GM11168 (cell line): ENCODE data around the gene ZNF576.
"Not testable (repeated sequence)": the region's sequence is repeated elsewhere in the genome, so short reads cannot be mapped to it uniquely, and the experiment has no call there.

Experiments used
- in situ Hi-C: fragments of 300-500 bp; cut with MboI; formaldehyde crosslinking; loops from one replicate; pipeline ENCODE4 v1.12.0; 2022; ENCODE audit warnings: low sequenced_read_pairs; ENCODE audit not compliant: unreplicated experiment

Gene ZNF576

DNA sequence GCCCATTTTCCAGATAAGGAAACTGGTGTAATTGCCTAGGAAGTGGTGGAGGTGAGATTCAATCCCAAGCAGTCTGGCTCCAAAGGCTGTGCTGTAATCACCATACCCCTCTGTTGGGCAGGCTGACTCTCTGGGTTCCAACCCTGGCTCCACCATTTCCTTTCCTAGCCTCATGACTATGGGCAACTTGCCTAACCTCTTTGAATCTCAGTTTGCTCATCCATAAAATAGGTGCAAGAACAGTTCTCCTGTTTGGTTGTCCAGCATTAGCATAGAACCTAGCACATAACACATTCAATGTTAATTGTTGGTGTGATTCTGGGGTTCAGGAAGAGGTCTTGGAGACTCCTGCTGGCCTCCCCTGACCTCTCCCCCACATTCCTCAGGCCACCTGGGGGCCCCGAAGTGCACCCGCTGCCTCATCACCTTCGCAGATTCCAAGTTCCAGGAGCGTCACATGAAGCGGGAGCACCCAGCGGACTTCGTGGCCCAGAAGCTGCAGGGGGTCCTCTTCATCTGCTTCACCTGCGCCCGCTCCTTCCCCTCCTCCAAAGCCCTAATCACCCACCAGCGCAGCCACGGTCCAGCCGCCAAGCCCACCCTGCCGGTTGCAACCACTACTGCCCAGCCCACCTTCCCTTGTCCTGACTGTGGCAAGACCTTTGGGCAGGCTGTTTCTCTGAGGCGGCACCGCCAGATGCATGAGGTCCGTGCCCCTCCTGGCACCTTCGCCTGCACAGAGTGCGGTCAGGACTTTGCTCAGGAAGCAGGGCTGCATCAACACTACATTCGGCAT lies 2.2 kb downstream of the ZNF576 start:
- in situ Hi-C loops: no loop called here

DNA sequence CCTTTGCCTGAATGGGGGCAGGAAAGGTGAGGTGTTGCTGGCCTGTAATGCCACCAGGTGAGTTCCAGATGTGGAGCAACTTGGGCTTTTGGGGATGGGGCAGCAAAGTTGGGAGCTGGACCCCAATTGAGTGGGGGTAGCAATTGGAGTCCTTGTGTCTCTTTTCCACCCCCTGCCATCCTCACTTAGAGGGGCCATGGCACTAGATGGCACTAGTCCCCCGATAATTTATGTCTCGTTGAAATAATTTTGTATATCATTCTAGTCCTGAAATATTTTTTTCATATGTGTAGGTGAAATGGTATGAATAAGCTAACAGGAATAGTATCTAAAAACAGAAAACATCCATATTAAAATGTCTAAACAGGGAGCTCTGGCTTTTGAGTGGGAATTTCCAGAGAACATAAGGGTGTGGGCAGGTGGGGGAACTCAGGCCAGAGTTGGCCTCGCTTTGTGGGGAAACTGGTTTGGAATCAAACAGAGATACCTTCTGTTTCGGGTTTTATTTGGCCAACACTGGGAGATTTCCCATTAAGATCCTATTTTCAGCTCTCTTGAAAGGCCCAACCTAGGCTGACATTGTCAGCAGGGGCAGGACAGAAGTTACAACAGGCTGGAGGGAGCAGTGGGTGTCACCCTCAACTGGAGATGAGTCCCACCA lies 3.4 kb downstream of the ZNF576 start:
- in situ Hi-C loops: no loop called here

DNA sequence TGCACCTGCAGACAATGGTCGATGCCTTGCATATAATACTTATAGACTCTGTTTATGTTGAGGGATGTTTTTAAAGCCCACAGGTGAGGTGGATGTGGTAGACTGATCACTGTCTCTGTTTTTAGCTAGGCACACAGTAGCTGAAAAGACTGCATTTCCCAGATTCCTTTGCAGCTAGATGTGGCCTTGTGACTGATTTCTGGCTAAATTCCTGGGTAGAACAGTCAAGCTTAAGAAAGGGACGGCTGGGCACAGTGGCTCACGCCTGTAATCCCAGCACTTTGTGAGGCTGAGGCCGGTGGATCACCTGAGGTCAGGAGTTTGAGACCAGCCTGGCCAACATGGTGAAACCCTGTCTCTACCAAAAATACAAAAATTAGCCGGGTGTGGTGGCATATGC lies 3.9 kb downstream of the ZNF576 start:
- in situ Hi-C loops: not testable (repeated sequence)

DNA sequence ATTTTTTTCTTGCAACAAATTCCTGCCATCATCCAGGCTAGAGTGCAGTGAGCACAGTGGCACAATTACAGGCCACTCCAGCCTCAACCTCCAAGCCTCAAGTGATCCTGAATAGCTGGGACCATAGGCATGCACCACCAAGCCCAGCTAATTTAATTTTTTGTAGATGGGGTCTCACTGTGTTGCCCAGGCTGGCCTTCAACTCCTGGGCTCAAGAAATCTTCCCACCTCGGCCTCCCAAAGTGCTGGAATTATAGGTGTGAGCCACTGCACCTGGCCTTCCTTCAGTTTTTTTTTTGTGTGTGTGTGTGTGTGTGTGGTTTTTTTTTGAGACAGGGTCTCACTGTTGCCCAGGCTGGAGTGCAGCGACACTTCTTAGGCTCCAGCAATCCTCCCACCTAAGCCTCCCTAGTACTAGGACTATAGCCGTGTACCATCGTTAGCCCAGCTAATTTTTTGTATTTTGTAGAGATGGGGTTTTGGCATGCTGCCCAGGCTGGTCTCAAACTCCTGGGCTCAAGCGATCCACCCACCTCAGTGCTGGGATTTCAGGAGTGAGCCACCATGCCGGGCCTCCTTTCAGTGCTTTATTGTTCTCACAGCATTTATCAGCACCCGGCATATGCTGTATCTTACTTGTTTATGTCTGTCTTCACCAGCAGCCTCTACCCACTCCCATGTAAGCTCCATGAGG lies 9.6 kb downstream of the ZNF576 start:
- in situ Hi-C loops: no loop called here

DNA sequence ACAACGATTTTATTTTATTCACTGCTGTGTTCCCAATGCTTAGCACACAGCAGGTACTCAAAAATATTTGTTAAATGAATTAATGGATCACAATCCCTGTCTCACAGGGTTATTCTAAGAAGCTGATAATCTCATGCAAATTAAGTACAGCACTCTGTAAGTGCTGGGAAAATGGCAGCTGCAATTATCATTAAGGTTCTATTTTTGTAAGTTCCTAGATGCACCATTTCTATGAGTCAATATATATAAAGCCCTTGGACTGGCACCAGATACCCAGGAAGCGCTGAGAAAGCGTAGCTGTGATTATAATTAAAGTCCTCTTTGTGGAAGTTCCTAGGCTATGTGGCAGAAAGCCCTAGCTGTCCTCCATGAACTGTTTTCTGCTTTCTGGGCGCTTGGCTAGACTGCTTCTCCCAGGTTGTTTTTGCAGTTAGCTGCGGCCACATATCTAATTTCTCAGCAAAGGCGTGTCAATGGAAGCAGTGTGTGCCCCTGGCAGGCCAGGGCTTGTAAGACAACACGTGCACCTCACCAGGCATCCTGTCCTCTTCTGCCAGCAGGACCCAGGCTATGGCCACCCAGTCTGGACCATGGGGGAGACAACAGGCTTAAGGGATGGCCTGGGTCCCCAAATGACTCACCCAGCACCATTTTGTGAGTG lies 10.3 kb downstream of the ZNF576 start:
- in situ Hi-C loops: no loop called here

DNA sequence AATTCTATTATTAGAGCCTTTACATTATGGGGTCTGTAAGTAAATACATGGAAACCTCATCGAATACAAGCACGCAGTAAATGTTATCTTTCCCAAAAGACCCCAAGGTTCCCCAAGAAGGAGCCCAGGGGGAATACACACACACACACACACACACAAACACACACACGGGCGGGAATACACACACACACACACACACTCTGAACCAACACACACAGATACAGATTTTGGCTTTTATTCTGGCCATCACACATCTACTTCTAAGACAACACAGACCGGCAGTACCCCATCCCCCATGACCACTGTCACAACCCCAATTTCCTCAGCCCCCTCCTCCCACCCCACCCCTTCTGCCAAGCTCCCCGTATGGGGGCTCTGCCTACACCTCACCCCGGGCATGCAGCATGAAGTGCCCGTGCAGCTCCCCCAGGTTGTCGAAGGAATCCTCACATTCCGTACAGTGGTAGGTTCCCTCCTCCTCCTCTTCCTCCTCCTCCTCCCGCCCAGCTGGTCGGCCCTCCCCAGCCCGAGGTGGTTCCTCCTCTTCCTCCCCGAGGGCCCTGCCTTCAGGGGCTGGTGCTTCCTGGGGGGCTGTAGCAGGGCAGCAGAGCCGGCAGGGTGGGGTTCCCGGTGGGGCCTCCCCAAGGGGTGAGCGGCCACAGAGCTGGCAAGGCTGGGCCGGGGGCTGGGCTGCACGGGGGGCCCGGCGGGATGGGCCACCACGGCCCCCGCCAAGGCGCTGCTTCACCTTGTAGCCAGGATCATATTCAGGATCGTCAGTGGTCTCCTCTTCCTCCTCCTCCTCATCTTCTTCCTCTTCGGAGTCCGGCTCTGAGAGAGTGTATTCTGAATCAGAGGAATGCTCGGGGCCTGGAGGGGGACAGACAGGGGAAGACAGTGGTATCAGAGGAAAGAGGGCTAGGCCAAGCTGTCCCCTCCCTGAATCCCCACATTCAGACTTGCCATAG lies 11.1 kb downstream of the ZNF576 start:
- in situ Hi-C loops: no loop called here

DNA sequence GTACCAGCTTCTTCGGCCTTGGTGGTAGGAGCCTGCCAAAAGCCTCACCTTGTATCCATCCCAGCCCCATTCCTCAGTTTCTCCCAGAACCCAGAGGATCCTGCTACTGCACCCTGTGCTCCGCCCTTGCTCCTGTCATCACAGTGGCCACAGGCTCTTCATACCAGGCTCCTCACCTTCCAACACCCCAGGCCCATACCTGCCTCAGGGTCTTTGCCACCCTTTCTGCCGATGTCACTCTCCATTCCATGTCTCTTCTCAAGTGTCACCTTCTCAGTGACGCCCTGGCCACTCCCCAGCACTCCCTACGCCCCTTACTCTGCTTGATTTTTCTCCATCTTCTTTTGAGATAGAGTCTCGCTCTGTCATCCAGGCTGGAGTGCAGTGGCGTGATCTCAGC lies 13.5 kb downstream of the ZNF576 start:
- in situ Hi-C loops: no loop called here

DNA sequence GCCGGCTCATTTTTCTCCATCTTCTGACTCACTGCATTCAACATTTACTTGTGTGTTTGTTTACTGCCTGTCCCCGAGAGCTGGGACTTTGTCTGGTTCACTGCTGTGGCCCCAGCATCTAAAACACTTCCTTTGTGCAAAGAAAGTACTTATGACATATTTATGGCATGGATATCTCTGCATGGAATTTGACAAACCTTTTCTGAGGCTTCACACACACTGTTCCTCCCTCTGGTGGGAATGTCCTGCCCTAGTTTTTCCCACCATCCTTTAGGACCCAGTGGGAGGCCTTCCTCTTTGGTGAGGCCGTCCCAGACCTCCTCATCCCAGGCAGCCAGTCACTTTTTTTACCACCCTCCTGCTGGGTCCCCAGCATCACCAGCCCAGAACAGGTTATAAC lies 14.1 kb downstream of the ZNF576 start:
- in situ Hi-C loops: no loop called here

DNA sequence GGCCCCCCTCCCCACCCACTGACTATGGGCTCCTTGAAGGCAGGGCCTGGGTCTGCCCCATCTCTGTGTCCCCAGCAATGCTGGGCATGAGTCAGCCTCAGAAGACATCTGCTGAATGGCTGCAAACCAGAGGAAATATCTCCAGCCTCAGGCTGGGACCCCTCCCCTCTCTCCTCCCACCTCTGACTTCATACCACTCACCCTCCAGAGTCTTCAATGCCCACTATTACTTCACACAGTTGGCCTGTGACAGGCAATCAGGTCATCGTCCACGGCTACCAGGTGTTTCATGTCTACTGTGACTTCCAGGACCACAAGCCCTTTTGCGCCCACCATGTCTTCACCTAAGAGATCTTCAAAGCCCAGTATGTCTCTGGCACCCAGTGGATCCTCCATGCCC lies 15.4 kb downstream of the ZNF576 start, which contains the start of gene SRRM5:
TSS of gene SRRM5 (plus strand) at position 301 of the 400 bp plus-strand sequence. CDS start at position 335, 34 bp downstream.
- in situ Hi-C loops: no loop called here

DNA sequence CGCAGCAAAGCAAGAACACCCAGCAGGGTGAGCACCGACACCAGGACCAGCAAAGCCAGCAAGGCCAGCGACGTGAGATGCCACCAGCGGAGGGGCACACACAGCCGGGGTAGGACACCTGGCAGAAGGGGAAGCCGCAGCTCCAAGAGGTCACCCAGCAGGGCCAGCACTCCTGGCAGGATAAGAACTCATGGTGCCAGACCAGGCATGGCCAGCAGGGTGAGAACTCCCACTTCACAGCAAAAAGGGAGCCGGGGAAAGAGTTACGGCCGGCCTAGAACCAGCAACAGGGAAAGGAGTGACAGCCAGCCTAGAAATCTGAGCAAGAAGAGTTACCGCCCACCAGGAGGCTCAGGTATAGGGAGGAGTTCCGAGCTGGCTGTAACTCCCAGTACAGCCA lies 16.0 kb downstream of the ZNF576 start:
- in situ Hi-C loops: no loop called here

DNA sequence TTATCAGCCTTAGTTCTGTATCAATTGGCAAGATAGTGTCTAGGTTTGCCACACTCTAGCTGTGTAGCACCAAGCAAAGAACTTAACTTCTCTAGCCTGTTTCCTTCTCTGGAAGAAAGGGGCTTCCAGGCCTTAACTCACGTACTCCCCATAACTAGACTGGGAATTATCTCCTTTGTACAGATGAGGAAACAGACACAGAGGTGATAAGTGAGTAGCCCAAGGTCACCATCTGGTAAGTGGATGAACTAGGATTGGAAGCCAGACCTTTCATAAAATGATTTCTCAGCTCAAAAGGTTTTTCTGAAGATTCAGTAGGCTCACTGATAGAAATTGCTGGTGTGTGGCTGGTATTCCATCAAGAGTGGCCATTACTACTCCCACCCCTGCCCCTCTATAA lies 19.9 kb downstream of the ZNF576 start:
- in situ Hi-C loops: no loop called here

DNA sequence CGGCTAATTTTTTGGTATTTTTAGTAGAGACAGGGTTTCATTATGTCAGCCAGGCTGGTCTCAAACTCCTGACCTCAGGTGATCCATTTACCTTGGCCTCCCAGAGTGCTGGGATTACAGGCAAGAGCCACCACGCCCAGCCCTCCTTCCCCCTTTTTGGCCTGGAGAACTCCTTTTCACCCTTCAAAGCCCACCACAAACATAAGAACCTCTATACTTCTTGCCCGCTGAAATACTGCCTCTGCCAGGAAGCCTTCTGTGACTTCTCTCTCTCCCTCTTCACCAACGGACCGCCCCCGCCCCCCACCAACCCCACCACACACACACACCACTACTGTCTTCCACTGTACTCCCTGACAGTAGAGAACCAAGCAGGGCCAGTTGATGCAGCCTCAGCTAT lies 20.6 kb downstream of the ZNF576 start:
- in situ Hi-C loops: no loop called here

DNA sequence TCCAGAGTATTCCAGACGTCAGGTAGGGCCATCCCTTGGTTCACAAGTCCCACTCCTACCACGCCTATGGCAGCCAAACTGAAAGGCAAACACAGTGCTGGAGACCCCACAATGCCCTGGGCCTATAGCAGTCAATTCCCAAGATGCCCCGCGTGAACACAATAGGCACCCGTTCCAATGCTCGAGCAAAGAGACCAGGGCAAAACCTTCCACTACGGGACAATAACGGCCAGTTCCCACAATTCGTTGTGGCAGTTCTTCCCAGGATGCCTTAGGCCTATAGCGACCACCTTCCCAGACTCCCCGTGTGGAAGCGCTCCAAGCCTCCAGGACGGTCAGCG lies 22.5 kb downstream of the ZNF576 start:
- in situ Hi-C loops: no loop called here

DNA sequence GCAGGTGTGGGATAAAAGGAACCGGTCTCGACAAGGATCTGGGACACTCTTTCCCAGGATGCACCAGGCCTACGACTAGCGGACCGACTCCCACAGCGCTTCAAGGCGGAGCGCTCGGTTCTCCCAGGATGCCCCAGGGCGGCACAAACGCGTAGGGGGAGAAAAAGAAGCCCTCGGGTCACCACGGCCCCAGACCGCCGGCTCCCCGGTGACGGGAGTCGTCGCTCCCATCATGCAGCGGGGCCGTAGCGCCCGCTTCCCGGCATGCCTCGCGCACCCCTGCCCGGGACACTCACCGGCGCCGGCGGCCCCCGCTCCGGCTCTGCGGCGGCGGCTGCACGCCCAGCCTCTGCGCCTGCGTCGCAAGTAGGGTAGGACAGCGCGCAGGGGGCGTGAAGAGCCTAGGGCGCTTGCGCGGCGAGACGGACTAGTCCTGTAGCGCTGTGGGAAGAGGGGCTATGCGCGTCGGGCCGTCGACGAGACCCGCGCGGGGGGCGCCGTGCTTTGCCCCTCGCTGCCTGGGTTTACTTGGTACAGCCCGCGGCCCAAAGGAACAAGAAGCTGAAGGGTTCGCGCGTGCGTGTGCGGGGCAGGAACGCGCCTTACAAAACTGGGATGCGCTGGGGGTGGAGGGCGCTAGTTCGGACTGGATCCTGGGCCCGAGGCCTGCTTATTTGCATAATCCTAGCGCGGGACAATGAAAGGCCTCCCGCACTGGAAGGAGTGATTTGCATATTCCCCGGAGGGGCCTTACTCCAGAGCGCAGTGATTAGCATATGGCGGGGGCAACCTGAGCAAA lies 23.1 kb downstream of the ZNF576 start, which contains the start of gene ZNF428:
TSS of gene ZNF428 (minus strand) at position 368 of the 799 bp plus-strand sequence. CDS start 5,325 bp downstream, outside the sequence.
- in situ Hi-C loops: no loop called here

DNA sequence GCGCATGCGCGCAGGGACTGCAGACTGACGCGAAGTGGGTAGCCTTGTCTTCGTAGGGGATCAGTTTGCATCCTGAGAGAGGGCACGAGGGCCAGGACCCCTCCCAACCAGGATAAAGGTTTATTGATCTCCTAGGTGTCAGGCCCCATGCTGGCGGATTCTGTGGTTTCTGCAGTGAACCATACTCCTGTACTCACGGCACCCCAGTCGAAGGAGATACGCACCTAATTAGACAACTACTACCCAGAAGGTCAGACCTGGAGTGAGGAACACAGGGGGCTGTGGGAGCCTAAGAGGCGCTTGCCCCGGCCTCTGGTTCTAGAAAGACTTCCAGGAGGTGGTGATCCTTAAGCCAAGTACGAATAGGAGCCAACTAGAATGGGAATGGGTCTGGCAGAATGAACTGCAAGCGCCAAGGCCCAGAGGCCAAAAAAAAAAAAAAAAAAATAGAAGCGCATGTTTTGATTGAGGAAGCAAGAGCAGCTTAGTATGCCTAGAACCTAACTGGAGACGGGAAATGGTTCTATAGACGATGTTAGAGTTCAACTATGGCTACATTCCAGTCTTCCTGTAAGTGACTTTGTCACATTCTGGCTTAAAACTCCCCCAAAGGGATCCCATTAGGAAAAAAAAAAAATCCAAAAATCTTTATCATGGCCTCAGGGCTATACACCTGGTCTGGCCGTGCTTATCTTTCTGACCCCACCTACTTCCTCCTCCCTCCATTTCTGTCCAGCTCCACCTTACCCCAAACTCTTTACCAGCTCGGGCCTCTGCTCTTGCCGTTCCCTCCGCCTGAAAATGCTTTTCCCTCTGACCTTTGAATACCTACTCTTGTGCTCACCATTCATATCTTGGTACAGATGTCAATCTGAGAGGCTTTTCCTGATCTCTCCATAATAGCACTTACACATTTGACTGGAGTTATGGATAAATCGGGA lies 23.9 kb downstream of the ZNF576 start:
- in situ Hi-C loops: no loop called here

DNA sequence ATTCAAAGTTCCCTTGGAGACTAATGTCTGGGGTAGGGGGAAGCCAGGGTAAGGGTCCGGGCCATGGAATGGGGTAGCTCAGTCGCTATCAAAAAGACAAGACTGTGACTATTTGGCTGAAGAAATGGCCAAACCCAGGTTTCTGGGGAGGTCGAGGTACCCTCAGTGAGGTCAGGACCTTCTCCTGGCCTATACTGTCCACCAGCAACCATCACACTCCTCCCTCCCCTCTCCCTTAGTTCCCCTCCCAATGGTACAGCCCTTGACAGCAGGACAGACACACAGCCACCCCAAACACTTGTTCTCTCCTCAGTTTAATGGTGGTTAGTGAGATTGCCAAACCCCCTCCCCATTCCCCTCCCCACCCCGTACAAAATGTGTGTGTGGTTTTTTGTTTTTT lies 25.7 kb downstream of the ZNF576 start:
- in situ Hi-C loops: no loop called here

DNA sequence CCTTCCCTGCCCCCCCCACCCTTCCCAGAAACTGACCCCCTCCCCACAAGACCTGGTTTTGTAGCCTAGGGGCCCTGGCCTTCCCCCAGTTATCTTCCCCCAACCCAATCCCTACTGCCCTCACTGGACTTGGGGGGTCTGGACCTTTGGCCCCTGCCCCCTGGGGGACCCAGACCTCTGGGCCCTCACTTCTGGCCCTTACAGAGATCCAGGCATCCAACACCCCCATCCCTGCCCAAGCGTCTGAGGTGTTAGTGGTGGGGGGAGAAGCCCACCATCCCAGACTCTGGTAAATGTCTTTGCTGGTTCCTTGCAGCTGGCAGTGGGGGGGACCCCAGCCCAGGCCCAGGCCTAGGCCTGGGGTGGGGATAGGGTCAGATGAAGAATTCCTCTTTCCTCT lies 26.6 kb downstream of the ZNF576 start:
- in situ Hi-C loops: no loop called here
